ENCODE results near the gene MAFG. TPM values are rescaled to one million over a fixed set of nuclear protein-coding genes. Genes with fewer than 3 reads are reported as not detected.

The MAFG gene
- total RNA-seq, 4 donors from 2014 or later, result 37.1 to 65.5 (median 51.9) TPM

GRCh38 chr17:81902023-81902652 lies 25.4 kb downstream of the MAFG start, which contains the start of gene NPB:
NPB (plus strand) TSS chr17:81902238; CDS start chr17:81902278, 40 bp downstream.
- Histone ChIP-seq H3K36me3 (peaks cover 0 to 34% of the 10 kb centered on the region in 2 donors), H3K4me1 (peaks cover 5 to 8% of the 10 kb centered on the region in 2 donors), H3K27ac (no peak within 1 kb of the TSS), H3K27me3 (no peaks in the 10 kb centered on the region), H3K4me3 (peak within 1 kb of the TSS in 3 of 4 donors; percentile 23 to 44 (median 36)), H3K9me3 (no peaks in the 10 kb centered on the region)
- intact Hi-C loops (cut with DNase I; ENCODE audit: low total_unique reads), result no loop called here
- DNase-seq (no peak), ATAC-seq (peak; percentile 31 to 42)
- TF ChIP-seq CTCF (IDR thresholded peaks at IDR 0.05 in 4 of 5, conservative IDR thresholded peaks at IDR 0.05 in 1 of 5) (no peak), POLR2A (IDR thresholded peaks at IDR 0.05) (no peak)
- in situ Hi-C loops (cut with MboI; ENCODE audit: low sequenced_read_pairs in 4 of 4), result no loop called here

DNA sequence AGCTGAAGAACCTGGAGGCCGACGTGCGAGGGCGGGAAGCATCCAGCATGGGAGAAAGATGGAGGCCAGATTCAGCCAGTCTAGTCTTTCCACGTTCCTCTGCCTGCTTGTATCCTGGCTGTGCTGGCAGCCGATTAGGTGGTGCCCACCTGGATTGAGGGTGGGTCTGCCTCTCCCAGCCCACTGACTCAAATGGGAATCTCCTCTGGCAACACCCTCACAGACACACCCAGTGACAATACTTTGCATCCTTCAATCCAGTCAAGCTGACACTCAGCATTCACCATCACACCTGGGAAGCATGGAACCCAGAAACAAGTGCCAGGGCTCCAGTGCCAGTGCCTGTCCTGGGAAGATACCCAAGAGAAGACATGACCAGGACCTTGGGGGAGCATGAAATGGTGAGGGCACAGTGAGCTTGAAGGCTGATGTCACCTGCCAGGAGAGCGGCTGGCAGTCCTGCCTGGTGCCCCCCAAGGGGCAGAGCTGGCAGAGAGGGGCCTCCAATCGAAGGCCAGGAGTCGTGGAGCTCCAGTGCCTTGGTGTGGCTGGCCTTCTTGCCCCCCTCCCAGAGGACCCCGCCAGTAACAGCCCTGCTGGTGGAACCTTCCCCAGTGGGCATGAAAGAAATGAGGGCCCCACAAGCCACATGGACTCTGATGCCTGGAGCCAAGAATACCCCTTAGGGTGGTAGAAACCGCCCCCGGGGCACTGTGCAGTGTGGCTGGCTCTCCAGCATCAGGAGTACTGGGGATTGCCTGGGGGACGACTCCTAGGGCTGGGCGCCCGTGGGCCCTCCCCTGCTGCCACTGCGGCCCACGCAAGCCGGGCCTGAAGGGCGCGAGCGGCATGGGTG lies 26.1 kb downstream of the MAFG start:
- H3K27me3 ChIP-seq, result no peaks in the 10 kb centered on the region
- H3K4me3 ChIP-seq, result peak overlapping the region in 3 of 4 donors; percentile 23 to 44 (median 36)
- no peak overlapping the region for H3K27ac ChIP-seq
- DNase-seq, result no peak
- H3K4me1 ChIP-seq, result peaks cover 0 to 3% of the 10 kb centered on the region in 2 donors
- ATAC-seq, result no peak
- no peaks in the 10 kb centered on the region for H3K9me3 ChIP-seq
- no peak for TF ChIP-seq CTCF (IDR thresholded peaks at IDR 0.05 in 4 of 5, conservative IDR thresholded peaks at IDR 0.05 in 1 of 5)
- H3K36me3 ChIP-seq, result peaks cover 0 to 36% of the 10 kb centered on the region in 2 donors
- intact Hi-C loops (cut with DNase I; ENCODE audit: low total_unique reads), result no loop called here
- in situ Hi-C loops (cut with MboI; ENCODE audit: low sequenced_read_pairs in 4 of 4), result no loop called here

DNA sequence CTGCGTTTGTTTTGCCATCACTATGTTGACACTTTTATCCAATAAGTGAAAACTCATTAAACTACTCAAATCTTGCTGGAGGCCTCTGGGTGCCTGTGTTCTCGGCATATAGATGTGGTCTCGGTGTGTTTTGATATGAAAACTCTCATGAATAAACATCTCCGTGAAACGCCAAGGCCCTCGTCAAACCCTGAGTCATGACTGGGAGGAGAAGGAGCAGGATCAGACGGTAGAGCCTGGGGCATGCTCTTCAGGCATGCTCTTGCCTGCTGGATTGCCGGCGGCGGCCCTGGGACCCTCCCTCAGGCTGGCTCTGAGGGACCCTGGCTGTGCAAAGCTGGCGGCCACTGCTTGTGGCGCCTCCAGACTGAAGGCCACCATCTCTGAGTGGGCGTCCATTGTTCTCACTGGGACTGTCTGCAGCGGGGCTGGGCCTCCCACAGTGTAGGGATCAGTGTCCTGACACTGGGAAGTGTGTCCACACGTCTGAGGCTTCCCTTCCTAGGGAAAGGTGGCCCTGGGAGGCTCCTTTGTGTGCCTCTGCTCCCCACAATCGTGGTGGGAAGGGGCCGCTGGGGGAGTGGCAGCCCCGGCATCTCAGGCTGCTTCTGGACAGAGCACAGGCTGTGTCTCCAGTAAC lies 27.2 kb downstream of the MAFG start:
- H3K4me3 ChIP-seq, result no peak overlapping the region
- in situ Hi-C loops (cut with MboI; ENCODE audit: low sequenced_read_pairs in 4 of 4) (no loop called here), intact Hi-C loops (cut with DNase I; ENCODE audit: low total_unique reads) (no loop called here)

More for the DNA sequence above, 27.2 kb downstream of the MAFG start:
- Histone ChIP-seq H3K4me1 (peaks cover 0 to 3% of the 10 kb centered on the region in 2 donors), H3K9me3 (no peaks in the 10 kb centered on the region), H3K36me3 (peaks cover 0 to 36% of the 10 kb centered on the region in 2 donors), H3K27me3 (no peaks in the 10 kb centered on the region), H3K27ac (no peak overlapping the region)
- ATAC-seq, result no peak
- TF ChIP-seq CTCF (IDR thresholded peaks at IDR 0.05 in 4 of 5, conservative IDR thresholded peaks at IDR 0.05 in 1 of 5), result no peak
- no peak for TF ChIP-seq POLR2A (IDR thresholded peaks at IDR 0.05)
- DNase-seq, result no peak

All from gastrocnemius medialis (tissue), 4 donors.